ENCODE data around the gene E4F1. TPM values are rescaled to one million over a fixed set of nuclear protein-coding genes. Genes with fewer than 3 reads are reported as not detected.

E4F1 gene
- total and polyA plus RNA-seq, 2 donors (not counting 1 experiment from before 2014, with no cell fraction given), result 6.7 to 31.2 TPM

- TF ChIP-seq CTCF (conservative IDR thresholded peaks at IDR 0.05 in 1 of 2, IDR thresholded peaks at IDR 0.05 in 1 of 2; ENCODE audit: low read depth in 1 of 2, low read length in 2 of 2) (no peak), EZH2 (IDR thresholded peaks at IDR 0.05; ENCODE audit: low read length, missing control alignments) (no peak)
- no peak overlapping the region for H2AFZ ChIP-seq (ENCODE audit: low read length)
- H3K79me2 ChIP-seq (ENCODE audit: control insufficient read depth, insufficient read depth, low read length), result no peaks in the 10 kb centered on the region
- H3K36me3 ChIP-seq (ENCODE audit: control insufficient read depth, insufficient read depth, low read length), result no peaks in the 10 kb centered on the region
- H3K4me2 ChIP-seq (ENCODE audit: extremely low read depth, insufficient read depth, low read length), result no peak overlapping the region
- H3K9me3 ChIP-seq (ENCODE audit: control insufficient read depth, insufficient read depth, low read depth, low read length), result no peaks in the 10 kb centered on the region
- no peaks in the 10 kb centered on the region for H3K27me3 ChIP-seq (ENCODE audit: control insufficient read depth, insufficient read depth, low read length)
- no peak overlapping the region for H3K27ac ChIP-seq (ENCODE audit: insufficient read depth, low read length)
- no peaks in the 10 kb centered on the region for H3K4me1 ChIP-seq (ENCODE audit: control insufficient read depth, extremely low read depth, insufficient read depth, low read length)
- no peak overlapping the region for H3K9ac ChIP-seq (ENCODE audit: insufficient read depth, low read length)
- DNase-seq (ENCODE audit: low read depth in 2 of 2), result no peak
- H4K20me1 ChIP-seq (ENCODE audit: control insufficient read depth, extremely low read depth, insufficient read depth, low read length), result no peaks in the 10 kb centered on the region
- H3K4me3 ChIP-seq (replicated peaks in 1 of 4; ENCODE audit: control extremely low read depth in 1 of 4, insufficient read depth in 1 of 4, low read depth in 3 of 4, low read length in 4 of 4), result no peak overlapping the region
These were observed 54.3 kb downstream of the E4F1 start for GRCh38 chr16:2277466-2278271.

DNA sequence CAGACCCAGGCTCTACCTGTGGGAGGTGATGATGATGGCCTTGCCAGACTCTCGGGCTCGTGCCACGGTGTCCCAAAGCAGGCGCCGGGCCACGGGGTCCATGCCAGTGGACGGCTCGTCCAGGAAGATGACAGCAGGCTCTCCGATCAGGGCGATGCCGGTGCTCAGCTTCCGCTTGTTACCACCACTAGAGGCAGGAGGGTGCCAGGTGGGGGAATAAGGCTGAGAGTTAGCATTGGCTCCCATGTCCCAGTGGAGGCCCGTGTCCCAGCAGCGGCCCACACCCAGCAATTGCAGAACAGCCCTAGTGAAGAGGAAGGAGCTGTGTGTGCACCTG lies 54.8 kb downstream of the E4F1 start:
- Histone ChIP-seq H3K27me3 (ENCODE audit: control insufficient read depth, insufficient read depth, low read length) (no peaks in the 10 kb centered on the region), H3K9ac (ENCODE audit: insufficient read depth, low read length) (no peak overlapping the region), H3K27ac (ENCODE audit: insufficient read depth, low read length) (no peak overlapping the region), H4K20me1 (ENCODE audit: control insufficient read depth, extremely low read depth, insufficient read depth, low read length) (no peaks in the 10 kb centered on the region), H3K79me2 (ENCODE audit: control insufficient read depth, insufficient read depth, low read length) (no peaks in the 10 kb centered on the region), H3K4me3 (replicated peaks in 1 of 4; ENCODE audit: control extremely low read depth in 1 of 4, insufficient read depth in 1 of 4, low read depth in 3 of 4, low read length in 4 of 4) (no peak overlapping the region), H3K4me2 (ENCODE audit: extremely low read depth, insufficient read depth, low read length) (no peak overlapping the region), H3K4me1 (ENCODE audit: control insufficient read depth, extremely low read depth, insufficient read depth, low read length) (no peaks in the 10 kb centered on the region), H3K36me3 (ENCODE audit: control insufficient read depth, insufficient read depth, low read length) (no peaks in the 10 kb centered on the region), H3K9me3 (ENCODE audit: control insufficient read depth, insufficient read depth, low read depth, low read length) (no peaks in the 10 kb centered on the region), H2AFZ (ENCODE audit: low read length) (no peak overlapping the region)
- DNase-seq (ENCODE audit: low read depth in 2 of 2), result no peak
- TF ChIP-seq CTCF (conservative IDR thresholded peaks at IDR 0.05 in 1 of 2, IDR thresholded peaks at IDR 0.05 in 1 of 2; ENCODE audit: low read depth in 1 of 2, low read length in 2 of 2) (peak in 1 of 2 donors; percentile 7), EZH2 (IDR thresholded peaks at IDR 0.05; ENCODE audit: low read length, missing control alignments) (no peak)

DNA sequence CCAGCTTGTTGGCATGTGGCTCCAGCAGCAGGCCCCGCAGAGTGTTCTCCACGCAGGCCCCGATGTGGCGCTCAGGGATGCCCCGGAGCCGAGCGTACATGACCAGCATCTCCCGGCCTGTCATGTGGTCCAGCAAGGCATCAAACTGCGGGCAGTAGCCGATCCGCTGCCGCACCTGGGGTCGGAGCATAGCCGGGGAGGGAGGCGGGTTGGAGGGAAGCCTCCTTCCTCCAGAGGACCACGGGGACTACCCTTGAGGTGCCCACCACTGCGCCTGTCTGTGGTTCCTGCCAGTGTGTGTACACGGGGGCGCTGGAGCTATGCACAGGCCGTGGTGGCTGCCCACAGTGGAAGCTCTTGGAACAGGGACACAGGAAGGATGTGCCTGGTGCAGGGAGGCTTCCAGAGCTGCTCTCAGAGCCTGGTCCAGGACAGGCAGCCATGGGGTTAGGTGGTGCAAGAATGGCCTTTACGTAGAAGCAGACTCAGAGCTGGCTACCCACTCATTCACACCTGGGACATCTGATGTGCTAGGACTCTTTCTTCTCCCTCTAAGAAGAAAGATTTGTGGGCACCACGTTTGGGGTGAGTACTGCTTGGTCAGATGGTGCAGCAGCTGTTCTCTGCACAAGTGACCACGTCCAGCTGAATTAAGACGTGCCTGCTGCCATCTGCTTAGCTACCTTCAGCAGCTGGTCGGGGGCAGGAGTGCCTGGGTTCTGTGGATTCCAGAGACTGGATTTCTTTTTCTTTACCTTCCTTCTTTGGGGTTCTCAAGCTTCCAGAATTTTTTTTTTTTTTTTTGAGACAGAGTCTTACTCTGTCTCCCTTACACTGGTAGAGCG lies 55.8 kb downstream of the E4F1 start:
- Histone ChIP-seq H3K27me3 (ENCODE audit: control insufficient read depth, insufficient read depth, low read length) (no peaks in the 10 kb centered on the region), H4K20me1 (ENCODE audit: control insufficient read depth, extremely low read depth, insufficient read depth, low read length) (no peaks in the 10 kb centered on the region), H3K36me3 (ENCODE audit: control insufficient read depth, insufficient read depth, low read length) (no peaks in the 10 kb centered on the region), H3K79me2 (ENCODE audit: control insufficient read depth, insufficient read depth, low read length) (no peaks in the 10 kb centered on the region), H2AFZ (ENCODE audit: low read length) (no peak overlapping the region), H3K4me2 (ENCODE audit: extremely low read depth, insufficient read depth, low read length) (no peak overlapping the region), H3K4me1 (ENCODE audit: control insufficient read depth, extremely low read depth, insufficient read depth, low read length) (no peaks in the 10 kb centered on the region), H3K9ac (ENCODE audit: insufficient read depth, low read length) (no peak overlapping the region), H3K27ac (ENCODE audit: insufficient read depth, low read length) (no peak overlapping the region), H3K4me3 (replicated peaks in 1 of 4; ENCODE audit: control extremely low read depth in 1 of 4, insufficient read depth in 1 of 4, low read depth in 3 of 4, low read length in 4 of 4) (no peak overlapping the region), H3K9me3 (ENCODE audit: control insufficient read depth, insufficient read depth, low read depth, low read length) (no peaks in the 10 kb centered on the region)
- DNase-seq (ENCODE audit: low read depth in 2 of 2), result no peak
- TF ChIP-seq CTCF (conservative IDR thresholded peaks at IDR 0.05 in 1 of 2, IDR thresholded peaks at IDR 0.05 in 1 of 2; ENCODE audit: low read depth in 1 of 2, low read length in 2 of 2), result no peak
- TF ChIP-seq EZH2 (IDR thresholded peaks at IDR 0.05; ENCODE audit: low read length, missing control alignments), result no peak

All from fibroblast of lung (primary cell).